NCI-H2171 (cell line): ENCODE data around the gene CEP135.
A peak's percentile ranks its signal among the peaks of the same experiment; 100 is the strongest.
"Not testable (repeated sequence)": the region's sequence is repeated elsewhere in the genome, so short reads cannot be mapped to it uniquely, and the experiment has no call there.

Experiments
- DNase-seq: peaks from one replicate; lab custom pipeline; 2025; lab: John Stamatoyannopoulos, UW

The CEP135 gene

GRCh38 chr4:56026596-56026995 is 77.9 kb downstream of the CEP135 start:
- DNase-seq = no peak

- no peak for DNase-seq
Observed at GRCh38 chr4:56028165-56028564, 79.4 kb downstream of the CEP135 start.

GRCh38 chr4:56038487-56039162 is 89.9 kb downstream of the CEP135 start:
- DNase-seq = no peak

GRCh38 chr4:56040842-56041241 is 92.1 kb downstream of the CEP135 start:
- DNase-seq = no peak

- DNase-seq = no peak
Observed at GRCh38 chr4:56042225-56042624, 93.5 kb downstream of the CEP135 start.

GRCh38 chr4:56048383-56048701 is 99.6 kb downstream of the CEP135 start:
- DNase-seq = no peak

GRCh38 chr4:56048702-56049431 is 100.1 kb downstream of the CEP135 start:
- peak; percentile 46 for DNase-seq

- DNase-seq = no peak
Observed at GRCh38 chr4:56050625-56051024, 101.9 kb downstream of the CEP135 start.

- DNase-seq = no peak
Observed at GRCh38 chr4:56051029-56051709, 102.4 kb downstream of the CEP135 start.

GRCh38 chr4:56051710-56052075 is 102.9 kb downstream of the CEP135 start:
- no peak for DNase-seq

GRCh38 chr4:56052481-56052880 is 103.7 kb downstream of the CEP135 start:
- DNase-seq = no peak

- no peak for DNase-seq
Observed at GRCh38 chr4:56052966-56053365, 104.2 kb downstream of the CEP135 start.

GRCh38 chr4:56055027-56055977 is 106.6 kb downstream of the CEP135 start:
- DNase-seq = no peak

GRCh38 chr4:56055991-56056390 is 107.2 kb downstream of the CEP135 start:
- no peak for DNase-seq

GRCh38 chr4:56058555-56058954 is 109.8 kb downstream of the CEP135 start:
- no peak for DNase-seq

- no peak for DNase-seq
Observed at GRCh38 chr4:56060036-56060435, 111.3 kb downstream of the CEP135 start.

GRCh38 chr4:56062106-56062505 is 113.4 kb downstream of the CEP135 start:
- no peak for DNase-seq

- no peak for DNase-seq
Observed at GRCh38 chr4:56062526-56063145, 113.9 kb downstream of the CEP135 start.

GRCh38 chr4:56066493-56066892 is 117.7 kb downstream of the CEP135 start:
- DNase-seq = no peak

GRCh38 chr4:56067826-56068225 is 119.1 kb downstream of the CEP135 start:
- no peak for DNase-seq

GRCh38 chr4:56072730-56073129 is 124.0 kb downstream of the CEP135 start:
- DNase-seq = not testable (repeated sequence)

GRCh38 chr4:56077676-56078075 is 128.9 kb downstream of the CEP135 start:
- no peak for DNase-seq
